Loucy (cell line): Measurements from ENCODE around the gene L3MBTL2.

ENCODE experiments used
- H2AFZ ChIP-seq: fragments of 200-600 bp; sonication (generic); 2 replicates; pipeline ENCODE4 v1.6.0; 2016; ENCODE audit warnings: antibody characterized with exemption, mild to moderate bottlenecking, low read length, moderate library complexity
- H3F3A ChIP-seq: fragments of 200-600 bp; 2 replicates; pipeline ENCODE4 v1.6.0; 2016; ENCODE audit warnings: antibody characterized with exemption, low read depth, mild to moderate bottlenecking
- H3K27me3 ChIP-seq: fragments of 200-600 bp; sonication (generic); 2 replicates; pipeline ENCODE4 v1.6.1; 2014; ENCODE audit warnings: low read length, mild to moderate bottlenecking; ENCODE audit not compliant: insufficient read depth, poor library complexity, severe bottlenecking
- H3K36me3 ChIP-seq: fragments of 200-600 bp; sonication (generic); 2 replicates; pipeline ENCODE4 v1.6.1; 2016; ENCODE audit warnings: low read length; ENCODE audit not compliant: insufficient read depth
- H3K4me1 ChIP-seq: fragments of 200-600 bp; sonication (generic); 2 replicates; pipeline ENCODE4 v1.5.1; 2014; ENCODE audit warnings: low read length, mild to moderate bottlenecking; ENCODE audit not compliant: insufficient read depth, poor library complexity, severe bottlenecking
- H3K4me2 ChIP-seq: fragments of 200-600 bp; sonication (generic); 2 replicates; pipeline ENCODE4 v1.6.0; 2014; ENCODE audit warnings: antibody characterized with exemption, low read length, low read depth, mild to moderate bottlenecking; ENCODE audit not compliant: poor library complexity, severe bottlenecking
- H3K4me3 ChIP-seq: fragments of 200-600 bp; sonication (generic); 2 replicates; pipeline ENCODE4 v1.5.1; 2014; ENCODE audit warnings: low read length, mild to moderate bottlenecking, mixed read lengths; ENCODE audit not compliant: poor library complexity, severe bottlenecking
- H3K79me2 ChIP-seq: fragments of 200-600 bp; sonication (generic); 2 replicates; pipeline ENCODE4 v1.6.1; 2014; ENCODE audit warnings: low read length; ENCODE audit not compliant: insufficient read depth
- H3K9ac ChIP-seq: fragments of 200-600 bp; sonication (generic); 2 replicates; pipeline ENCODE4 v1.6.0; 2014; ENCODE audit warnings: mild to moderate bottlenecking, low read depth, low read length, moderate library complexity; ENCODE audit not compliant: poor library complexity, severe bottlenecking
- H3K9me2 ChIP-seq: fragments of 200-600 bp; sonication (generic); replicated peaks from 2 replicates; pipeline ENCODE4 v1.6.1; 2016; ENCODE audit warnings: low read depth, low read length, mixed read lengths
- H3K9me3 ChIP-seq: fragments of 200-600 bp; sonication (generic); 2 replicates; pipeline ENCODE4 v1.6.1; 2014; ENCODE audit warnings: mild to moderate bottlenecking, antibody characterized with exemption, low read length, low read depth; ENCODE audit not compliant: insufficient read depth
- H4K20me1 ChIP-seq: fragments of 200-600 bp; sonication (generic); 2 replicates; pipeline ENCODE4 v1.6.0; 2014; ENCODE audit warnings: antibody characterized with exemption, low read length, mild to moderate bottlenecking; ENCODE audit not compliant: insufficient read depth, poor library complexity, severe bottlenecking
- EZH2phosphoT487 ChIP-seq: fragments of 200-600 bp; IDR thresholded peaks from 2 replicates; pipeline ENCODE4 v1.6.1; 2018; ENCODE audit warnings: antibody characterized with exemption, mild to moderate bottlenecking, moderate library complexity, borderline replicate concordance
- TF ChIP-seq, protein P1 (sequence below): fragments of 200-600 bp; sonication (generic); conservative IDR thresholded peaks from 2 replicates; pipeline ENCODE4 v1.5.1; 2014; ENCODE audit warnings: mild to moderate bottlenecking, antibody characterized with exemption, low read length

L3MBTL2 gene

DNA sequence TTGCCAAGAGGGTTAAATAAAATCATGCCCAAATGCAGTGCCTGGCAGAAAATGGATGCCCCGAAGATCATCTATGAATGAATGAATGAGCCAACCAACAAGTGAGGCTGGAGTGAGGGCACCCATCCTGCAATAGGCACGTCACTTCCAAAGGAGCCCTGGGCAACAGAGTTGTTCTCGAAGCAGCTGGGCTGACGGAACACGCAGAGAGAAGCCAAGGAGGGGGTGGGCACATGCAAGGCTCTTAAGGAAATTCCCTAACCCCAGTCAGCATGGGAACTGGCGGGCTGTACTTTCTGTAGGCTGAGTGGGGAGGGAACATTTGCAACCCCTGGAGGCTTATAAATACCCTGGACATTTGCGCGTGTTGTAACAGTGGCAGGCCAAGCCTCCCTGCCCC lies 47.3 kb downstream of the L3MBTL2 start:
- no peaks in the 10 kb centered on the region for H4K20me1 ChIP-seq
- no peaks in the 10 kb centered on the region for H3K27me3 ChIP-seq
- H3K79me2 ChIP-seq = no peaks in the 10 kb centered on the region
- H3K4me1 ChIP-seq = no peaks in the 10 kb centered on the region
- H3K9ac ChIP-seq = no peak overlapping the region
- peaks cover 91% of the 10 kb centered on the region; the same call in 1 of the 2 replicates for H3K36me3 ChIP-seq
- no peak overlapping the region for H3K4me2 ChIP-seq
- H3K9me3 ChIP-seq = no peaks in the 10 kb centered on the region
- no peaks in the 10 kb centered on the region for H3F3A ChIP-seq
- TF ChIP-seq, protein P1, sequence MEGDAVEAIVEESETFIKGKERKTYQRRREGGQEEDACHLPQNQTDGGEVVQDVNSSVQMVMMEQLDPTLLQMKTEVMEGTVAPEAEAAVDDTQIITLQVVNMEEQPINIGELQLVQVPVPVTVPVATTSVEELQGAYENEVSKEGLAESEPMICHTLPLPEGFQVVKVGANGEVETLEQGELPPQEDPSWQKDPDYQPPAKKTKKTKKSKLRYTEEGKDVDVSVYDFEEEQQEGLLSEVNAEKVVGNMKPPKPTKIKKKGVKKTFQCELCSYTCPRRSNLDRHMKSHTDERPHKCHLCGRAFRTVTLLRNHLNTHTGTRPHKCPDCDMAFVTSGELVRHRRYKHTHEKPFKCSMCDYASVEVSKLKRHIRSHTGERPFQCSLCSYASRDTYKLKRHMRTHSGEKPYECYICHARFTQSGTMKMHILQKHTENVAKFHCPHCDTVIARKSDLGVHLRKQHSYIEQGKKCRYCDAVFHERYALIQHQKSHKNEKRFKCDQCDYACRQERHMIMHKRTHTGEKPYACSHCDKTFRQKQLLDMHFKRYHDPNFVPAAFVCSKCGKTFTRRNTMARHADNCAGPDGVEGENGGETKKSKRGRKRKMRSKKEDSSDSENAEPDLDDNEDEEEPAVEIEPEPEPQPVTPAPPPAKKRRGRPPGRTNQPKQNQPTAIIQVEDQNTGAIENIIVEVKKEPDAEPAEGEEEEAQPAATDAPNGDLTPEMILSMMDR = no peak
- TF ChIP-seq EZH2phosphoT487 = no peak
- H3K4me3 ChIP-seq = no peak overlapping the region
- H3K9me2 ChIP-seq = no peaks in the 10 kb centered on the region
- H2AFZ ChIP-seq = no peak overlapping the region

DNA sequence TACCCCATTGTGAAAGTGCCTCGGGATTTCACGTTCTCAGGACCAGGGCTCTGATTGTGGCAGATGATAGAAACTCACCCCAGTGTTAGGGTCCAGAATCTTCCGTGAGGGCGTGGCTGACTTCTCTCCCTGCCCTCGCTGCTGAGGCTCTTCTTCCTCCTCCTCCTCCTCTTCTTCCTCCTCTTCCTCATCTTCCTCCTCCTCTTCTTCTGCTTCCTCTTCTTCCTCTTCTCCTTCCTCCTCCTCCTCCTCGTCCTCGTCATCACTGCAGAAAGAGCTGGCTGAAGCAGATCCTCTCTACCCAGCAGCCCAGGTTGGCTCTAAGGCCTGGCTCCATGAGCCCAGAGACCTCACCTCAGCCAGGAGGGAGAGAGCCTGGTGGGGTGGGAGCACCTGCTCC lies 49.1 kb downstream of the L3MBTL2 start:
- Histone ChIP-seq H4K20me1 (no peaks in the 10 kb centered on the region), H3K9me2 (no peaks in the 10 kb centered on the region)

DNA sequence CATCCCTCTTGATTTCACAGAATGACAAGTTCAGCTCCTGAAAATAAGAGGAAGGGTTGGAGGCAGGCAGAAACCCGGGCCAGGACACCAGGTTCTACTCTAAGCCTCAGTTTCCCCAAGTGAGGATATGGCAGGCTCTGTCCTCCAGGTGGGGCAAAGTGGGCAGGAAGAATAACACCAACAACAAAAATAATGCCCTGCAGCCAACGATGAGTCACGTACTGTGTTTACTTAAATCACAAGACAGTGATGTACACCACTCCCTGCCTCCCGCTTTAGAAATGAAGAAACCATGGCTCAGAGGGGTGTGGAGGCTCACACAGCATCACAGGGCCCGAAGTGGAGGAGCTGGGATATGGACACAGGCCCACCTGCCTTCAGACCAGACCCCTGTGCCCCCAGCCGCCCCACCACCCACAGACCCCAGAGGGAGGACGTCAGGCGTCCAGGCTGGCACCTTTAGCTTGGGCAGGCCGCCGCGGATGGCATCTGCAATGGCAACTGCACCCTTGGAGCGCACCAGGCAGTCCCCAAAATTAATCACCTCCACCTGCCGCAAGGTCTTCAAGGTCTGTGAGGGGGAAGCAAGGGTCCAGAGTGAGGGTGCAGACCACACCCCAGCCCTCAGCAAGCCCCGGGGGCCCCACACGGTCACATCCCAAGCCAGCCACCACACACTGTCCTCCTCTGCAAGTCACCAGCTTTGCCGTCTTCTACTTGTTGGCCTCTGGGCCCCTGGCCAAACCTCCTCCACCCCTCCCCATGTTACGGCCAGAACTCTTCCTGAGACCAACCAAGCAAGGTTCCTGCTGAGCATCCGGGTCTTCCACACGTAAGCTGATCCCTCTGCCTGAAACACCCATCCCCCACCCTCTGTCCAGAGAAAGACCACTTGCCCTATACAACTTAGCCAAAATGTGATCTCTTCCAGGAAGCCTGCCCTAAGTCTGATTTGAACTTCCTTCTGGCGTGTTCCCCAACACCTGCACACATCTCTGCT lies 51.4 kb downstream of the L3MBTL2 start:
- Histone ChIP-seq H3F3A (no peaks in the 10 kb centered on the region), H3K4me3 (no peak overlapping the region), H3K27me3 (no peaks in the 10 kb centered on the region), H3K9me2 (no peaks in the 10 kb centered on the region), H2AFZ (no peak overlapping the region), H3K4me1 (no peaks in the 10 kb centered on the region), H3K9me3 (no peaks in the 10 kb centered on the region), H3K9ac (no peak overlapping the region), H3K36me3 (peaks cover 91% of the 10 kb centered on the region; the same call in 1 of the 2 replicates), H3K79me2 (no peaks in the 10 kb centered on the region), H3K4me2 (no peak overlapping the region), H4K20me1 (no peaks in the 10 kb centered on the region)
- TF ChIP-seq EZH2phosphoT487 = no peak
- TF ChIP-seq, protein P1 = no peak

More for the DNA sequence above, 49.1 kb downstream of the L3MBTL2 start:
- no peaks in the 10 kb centered on the region for H3K4me1 ChIP-seq
- no peak overlapping the region for H3K9ac ChIP-seq
- no peak overlapping the region for H3K4me2 ChIP-seq
- H2AFZ ChIP-seq = no peak overlapping the region
- TF ChIP-seq, protein P1 = no peak
- no peak for TF ChIP-seq EZH2phosphoT487
- no peaks in the 10 kb centered on the region for H3K27me3 ChIP-seq
- peaks cover 93% of the 10 kb centered on the region; the same call in 1 of the 2 replicates for H3K36me3 ChIP-seq
- H3K79me2 ChIP-seq = no peaks in the 10 kb centered on the region
- H3F3A ChIP-seq = no peaks in the 10 kb centered on the region
- H3K9me3 ChIP-seq = no peaks in the 10 kb centered on the region
- H3K4me3 ChIP-seq = no peak overlapping the region
